ACC112 (cell line): Measurements from ENCODE around the gene LRRC38.
"Not testable (repeated sequence)": the region's sequence is repeated elsewhere in the genome, so short reads cannot be mapped to it uniquely, and the experiment has no call there.

ENCODE experiments used
- H2AFZ ChIP-seq: fragments of 200-600 bp; sonication (generic); one replicate; pipeline ENCODE4 v1.6.0; 2017; ENCODE audit warnings: antibody characterized with exemption, low read length; ENCODE audit not compliant: unreplicated experiment
- H3K27ac ChIP-seq: fragments of 200-600 bp; sonication (generic); 2 replicates; pipeline ENCODE4 v1.5.1; 2014; ENCODE audit warnings: low read depth, mild to moderate bottlenecking, antibody characterized with exemption, low read length, moderate library complexity
- H3K27me3 ChIP-seq: fragments of 200-600 bp; sonication (generic); 2 replicates; pipeline ENCODE4 v1.6.1; 2014; ENCODE audit warnings: mild to moderate bottlenecking, antibody characterized with exemption, low read length, moderate library complexity, mixed read lengths; ENCODE audit not compliant: insufficient read depth
- H3K36me3 ChIP-seq: fragments of 200-600 bp; sonication (generic); 2 replicates; pipeline ENCODE4 v1.6.1; 2016; ENCODE audit warnings: mild to moderate bottlenecking, antibody characterized with exemption, low read length, moderate library complexity, mixed read lengths; ENCODE audit not compliant: insufficient read depth
- H3K4me1 ChIP-seq: fragments of 200-600 bp; sonication (generic); one replicate; pipeline ENCODE4 v1.6.1; 2016; ENCODE audit warnings: low read length, mixed read lengths; ENCODE audit not compliant: insufficient read depth, unreplicated experiment, control insufficient read depth
- H3K4me3 ChIP-seq: fragments of 200-600 bp; sonication (generic); 2 replicates; pipeline ENCODE4 v1.5.1; 2014; ENCODE audit warnings: mild to moderate bottlenecking, low read depth, low read length
- H3K79me2 ChIP-seq: fragments of 200-600 bp; sonication (generic); one replicate; pipeline ENCODE4 v1.6.0; 2016; ENCODE audit warnings: low read length; ENCODE audit not compliant: control insufficient read depth, unreplicated experiment, insufficient read depth

LRRC38 gene

DNA sequence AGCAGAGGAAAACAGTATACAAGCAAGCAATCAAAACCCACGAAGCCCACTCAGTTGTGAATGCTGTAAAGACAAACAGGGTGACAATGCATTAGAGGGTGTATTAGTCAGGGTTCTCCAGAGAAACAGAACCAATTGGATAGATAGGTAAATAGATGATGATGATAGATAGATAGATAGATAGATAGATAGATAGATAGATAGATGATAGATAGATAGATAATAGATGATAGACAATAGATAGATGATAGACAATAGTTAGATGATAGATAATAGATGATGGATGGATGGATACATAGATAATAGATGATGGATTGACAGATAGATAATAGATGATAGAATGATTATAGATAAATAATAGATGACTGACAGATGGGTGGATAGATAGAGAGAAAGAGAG lies 48.3 kb downstream of the LRRC38 start:
- Histone ChIP-seq H3K27ac (no peak overlapping the region), H3K4me1 (no peaks in the 10 kb centered on the region), H3K79me2 (no peaks in the 10 kb centered on the region), H2AFZ (no peak overlapping the region), H3K4me3 (no peak overlapping the region), H3K27me3 (no peaks in the 10 kb centered on the region), H3K36me3 (no peaks in the 10 kb centered on the region)

DNA sequence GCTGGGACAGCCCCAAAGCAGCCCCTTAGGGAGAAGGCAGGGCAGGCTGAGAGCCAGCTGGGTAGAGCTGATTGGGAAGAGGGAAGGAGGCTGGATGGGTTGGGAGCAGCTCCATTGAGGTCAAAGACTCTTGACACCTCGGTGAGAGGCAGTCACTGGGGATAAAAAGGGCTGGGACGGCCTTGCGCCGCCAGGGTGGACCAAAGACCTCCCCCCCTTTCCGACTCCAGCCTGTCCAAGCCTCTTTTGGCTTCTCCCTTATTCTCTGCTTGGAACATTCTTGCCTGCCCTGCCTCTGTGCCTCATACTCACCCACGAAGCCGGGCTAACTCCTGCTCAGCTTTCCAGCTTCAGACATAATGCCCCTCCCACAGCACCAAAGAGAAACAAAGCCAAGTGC lies 51.1 kb downstream of the LRRC38 start:
- no peaks in the 10 kb centered on the region for H3K4me1 ChIP-seq
- no peak overlapping the region for H3K4me3 ChIP-seq
- H3K36me3 ChIP-seq, result no peaks in the 10 kb centered on the region
- no peaks in the 10 kb centered on the region for H3K79me2 ChIP-seq
- H3K27ac ChIP-seq, result no peak overlapping the region
- H3K27me3 ChIP-seq, result no peaks in the 10 kb centered on the region
- no peak overlapping the region for H2AFZ ChIP-seq

DNA sequence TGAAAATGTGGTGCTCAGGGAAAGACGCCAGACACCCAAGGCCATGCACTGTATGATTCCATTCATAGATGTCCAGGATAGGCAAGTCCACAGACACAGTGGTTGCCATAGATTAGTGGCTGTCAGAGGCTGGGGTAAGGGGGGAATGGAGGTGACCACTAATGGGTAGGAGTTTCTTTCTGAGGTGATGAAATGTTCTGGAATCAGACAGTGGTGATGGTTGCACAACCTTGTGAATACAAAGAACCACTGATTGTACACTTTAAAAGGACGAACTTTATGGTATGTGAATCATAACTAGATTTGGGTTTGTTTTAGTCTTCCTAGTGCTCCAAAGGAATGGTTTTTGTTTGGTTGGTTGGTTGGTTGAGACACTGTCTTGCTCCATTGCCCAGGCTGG lies 51.8 kb downstream of the LRRC38 start:
- H3K36me3 ChIP-seq, result no peaks in the 10 kb centered on the region
- H3K27ac ChIP-seq, result no peak overlapping the region
- no peak overlapping the region for H3K4me3 ChIP-seq
- H2AFZ ChIP-seq, result no peak overlapping the region
- H3K4me1 ChIP-seq, result no peaks in the 10 kb centered on the region
- H3K27me3 ChIP-seq, result no peaks in the 10 kb centered on the region
- no peaks in the 10 kb centered on the region for H3K79me2 ChIP-seq

- Histone ChIP-seq H3K4me3 (no peak overlapping the region), H3K27me3 (no peaks in the 10 kb centered on the region), H3K4me1 (no peaks in the 10 kb centered on the region), H2AFZ (no peak overlapping the region), H3K79me2 (no peaks in the 10 kb centered on the region), H3K36me3 (no peaks in the 10 kb centered on the region), H3K27ac (no peak overlapping the region)
Observed at GRCh38 chr1:13456904-13457532, 56.8 kb downstream of the LRRC38 start.

DNA sequence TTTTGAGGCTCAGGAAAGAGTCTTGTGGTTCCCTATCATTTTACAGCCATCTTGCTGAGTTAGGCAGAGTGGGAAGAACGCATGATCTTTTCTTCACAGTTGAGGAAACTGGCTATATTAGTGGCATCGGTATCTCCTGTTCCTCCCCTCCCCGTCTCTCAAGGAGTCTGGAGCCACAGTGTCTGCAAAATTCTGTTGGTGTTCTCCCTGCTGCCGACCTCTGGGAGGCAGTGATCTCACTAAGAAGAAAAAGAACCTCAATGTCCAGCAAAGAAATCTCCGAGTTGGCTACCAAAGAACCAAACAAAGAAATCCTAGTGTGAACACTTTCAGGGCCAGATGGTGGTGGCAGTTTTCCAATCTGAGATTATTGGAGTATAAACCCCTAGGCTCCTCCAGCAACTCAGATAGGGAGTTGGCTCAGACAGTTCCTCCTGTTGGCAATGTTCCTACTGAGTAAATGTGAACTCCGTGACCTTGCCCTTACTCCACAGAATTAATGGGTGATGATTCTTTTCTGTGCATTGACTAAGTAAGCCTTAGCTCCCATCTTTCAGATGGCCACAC lies 62.3 kb downstream of the LRRC38 start:
- H3K4me3 ChIP-seq, result no peak overlapping the region
- H2AFZ ChIP-seq, result no peak overlapping the region
- H3K27me3 ChIP-seq, result no peaks in the 10 kb centered on the region
- no peaks in the 10 kb centered on the region for H3K4me1 ChIP-seq
- no peak overlapping the region for H3K27ac ChIP-seq
- no peaks in the 10 kb centered on the region for H3K36me3 ChIP-seq
- H3K79me2 ChIP-seq, result no peaks in the 10 kb centered on the region

GRCh38 chr1:13450204-13450603 lies 63.6 kb downstream of the LRRC38 start:
- Histone ChIP-seq H3K27ac (no peak overlapping the region), H3K36me3 (no peaks in the 10 kb centered on the region), H3K4me3 (no peak overlapping the region), H3K27me3 (no peaks in the 10 kb centered on the region), H2AFZ (no peak overlapping the region), H3K79me2 (no peaks in the 10 kb centered on the region), H3K4me1 (no peaks in the 10 kb centered on the region)

GRCh38 chr1:13443335-13443979 lies 70.3 kb downstream of the LRRC38 start:
- no peak overlapping the region for H3K27ac ChIP-seq
- H3K4me1 ChIP-seq, result no peaks in the 10 kb centered on the region
- no peaks in the 10 kb centered on the region for H3K36me3 ChIP-seq
- H2AFZ ChIP-seq, result no peak overlapping the region
- H3K27me3 ChIP-seq, result no peaks in the 10 kb centered on the region
- H3K79me2 ChIP-seq, result no peaks in the 10 kb centered on the region
- H3K4me3 ChIP-seq, result no peak overlapping the region

DNA sequence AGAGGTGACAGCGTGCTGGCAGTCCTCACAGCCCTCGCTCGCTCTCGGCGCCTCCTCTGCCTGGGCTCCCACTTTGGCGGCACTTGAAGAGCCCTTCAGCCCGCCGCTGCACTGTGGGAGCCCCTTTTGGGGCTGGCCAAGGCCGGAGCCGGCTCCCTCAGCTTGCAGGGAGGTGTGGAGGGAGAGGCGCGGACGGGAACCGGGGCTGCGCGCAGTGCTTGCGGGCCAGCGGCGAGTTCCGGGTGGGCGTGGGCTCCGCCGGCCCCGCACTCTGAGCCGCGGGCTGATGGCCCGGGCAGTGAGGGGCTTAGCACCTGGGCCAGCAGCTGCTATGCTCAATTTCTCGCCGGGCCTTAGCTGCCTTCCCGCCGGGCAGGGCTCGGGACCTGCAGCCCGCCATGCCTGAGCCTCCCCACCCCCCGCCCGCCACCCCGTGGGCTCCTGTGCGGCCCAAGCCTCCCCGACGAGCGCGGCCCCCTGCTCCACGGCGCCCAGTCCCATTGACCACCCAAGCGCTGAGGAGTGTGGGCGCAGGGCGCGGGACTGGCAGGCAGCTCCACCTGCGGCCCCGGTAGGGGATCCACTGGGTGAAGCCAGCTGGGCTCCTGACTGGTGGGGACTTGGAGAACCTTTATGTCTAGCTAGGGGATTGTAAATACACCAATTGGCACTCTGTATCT lies 74.6 kb downstream of the LRRC38 start:
- H2AFZ ChIP-seq, H3K4me1 ChIP-seq, H3K4me3 ChIP-seq, H3K36me3 ChIP-seq, H3K79me2 ChIP-seq, H3K27me3 ChIP-seq, H3K27ac ChIP-seq: not testable (repeated sequence)

DNA sequence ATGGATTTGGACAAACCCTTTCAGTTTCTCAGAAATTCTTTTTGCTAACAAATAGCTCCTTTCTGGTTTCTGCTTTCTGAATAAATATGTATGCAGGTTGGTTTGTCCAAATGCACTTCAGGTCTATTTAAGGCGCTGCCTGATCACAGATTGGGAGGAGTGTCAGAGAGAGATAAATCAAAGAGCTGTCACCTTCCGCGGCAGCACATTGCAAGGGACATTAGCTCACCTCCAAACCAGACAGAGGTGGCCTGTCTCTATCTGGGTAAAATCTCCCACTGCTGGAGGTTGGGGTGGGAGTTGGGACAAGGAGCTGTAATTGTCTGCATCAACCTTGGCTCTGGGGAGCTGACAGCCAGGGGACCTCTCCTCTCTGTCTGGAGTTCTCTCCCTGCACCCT lies 78.3 kb downstream of the LRRC38 start:
- Histone ChIP-seq H3K4me1 (no peaks in the 10 kb centered on the region), H3K79me2 (no peaks in the 10 kb centered on the region), H3K36me3 (no peaks in the 10 kb centered on the region), H3K27me3 (no peaks in the 10 kb centered on the region), H3K4me3 (no peak overlapping the region), H3K27ac (no peak overlapping the region), H2AFZ (no peak overlapping the region)

DNA sequence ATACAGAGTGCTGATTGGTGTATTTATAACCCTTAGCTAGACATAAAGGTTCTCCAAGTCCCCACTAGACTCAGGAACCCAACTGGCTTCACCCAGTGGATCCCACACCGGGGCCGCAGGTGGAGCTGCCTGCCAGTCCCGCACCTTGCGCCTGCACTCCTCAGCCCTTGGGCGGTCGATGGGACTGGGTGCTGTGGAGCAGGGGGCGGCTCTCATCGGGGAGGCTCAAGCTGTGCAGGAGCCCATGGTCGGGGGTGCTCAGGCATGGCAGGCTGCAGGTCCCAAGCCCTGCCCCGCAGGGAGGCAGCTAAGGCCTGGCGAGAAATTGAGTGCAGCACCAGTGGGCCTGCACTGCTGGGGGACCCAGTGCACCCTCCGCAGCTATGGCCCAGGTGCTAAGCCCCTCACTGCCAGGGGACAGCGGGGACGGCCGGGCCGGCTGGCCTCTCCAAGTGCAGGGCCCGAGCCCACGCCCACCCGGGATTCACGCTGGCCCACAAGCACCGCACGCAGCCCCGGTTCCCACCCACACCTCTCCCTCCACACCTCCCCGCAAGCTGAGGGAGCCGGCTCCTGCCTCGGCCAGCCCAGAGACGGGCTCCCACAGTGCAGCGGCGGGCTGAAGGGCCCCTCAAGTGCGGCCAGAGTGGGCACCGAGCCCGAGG lies 80.0 kb downstream of the LRRC38 start:
- H3K4me3 ChIP-seq, H3K4me1 ChIP-seq, H3K79me2 ChIP-seq, H3K27me3 ChIP-seq, H2AFZ ChIP-seq, H3K36me3 ChIP-seq, H3K27ac ChIP-seq: not testable (repeated sequence)
